Panc1 (cell line): Measurements from ENCODE around the gene STRAP.
"Not testable (repeated sequence)": the region's sequence is repeated elsewhere in the genome, so short reads cannot be mapped to it uniquely, and the experiment has no call there.

Experiments used
- CTCF ChIP-seq: fragments of 450-650 bp; IDR thresholded peaks from 2 replicates; pipeline ENCODE4 v1.5.1; 2017; ENCODE audit warnings: mild to moderate bottlenecking
- POLR2AphosphoS5 ChIP-seq: IDR thresholded peaks from 2 replicates; pipeline ENCODE4 v1.6.1; 2012; ENCODE audit warnings: mild to moderate bottlenecking, low read depth, low read length, moderate library complexity

- not testable (repeated sequence) for TF ChIP-seq POLR2AphosphoS5, CTCF
Measured at GRCh38 chr12:15911931-15912330, 29.7 kb downstream of the STRAP start.
